ENCODE data around the gene ARL4A.
"Not testable (repeated sequence)": the region's sequence is repeated elsewhere in the genome, so short reads cannot be mapped to it uniquely, and the experiment has no call there.

Gene ARL4A

GRCh38 chr7:12690041-12690878, 2.8 kb downstream of the ARL4A start:
- Histone ChIP-seq H3F3A (ENCODE audit: insufficient read depth, low read length) (no peaks in the 10 kb centered on the region), H3K9me2 (ENCODE audit: low read depth, low read length) (no peaks in the 10 kb centered on the region), H3K79me2 (ENCODE audit: insufficient read depth, low read length) (no peaks in the 10 kb centered on the region), H3K9ac (ENCODE audit: low read length) (no peak overlapping the region), H2AFZ (ENCODE audit: low read length) (no peak overlapping the region), H3K36me3 (ENCODE audit: insufficient read depth, low read length) (no peaks in the 10 kb centered on the region), H3K27ac (ENCODE audit: low read depth, low read length, poor library complexity, severe bottlenecking) (no peak overlapping the region), H3K4me1 (ENCODE audit: insufficient read depth, low read length, severe bottlenecking) (no peaks in the 10 kb centered on the region), H4K20me1 (ENCODE audit: insufficient read depth, low read length) (no peaks in the 10 kb centered on the region), H3K9me3 (ENCODE audit: low read length) (no peaks in the 10 kb centered on the region), H3K27me3 (ENCODE audit: insufficient read depth, low read length) (no peaks in the 10 kb centered on the region), H3K4me2 (ENCODE audit: low read length) (no peak overlapping the region), H3K4me3 (ENCODE audit: low read depth, low read length, poor library complexity, severe bottlenecking) (no peak overlapping the region)
- TF ChIP-seq EZH2 (IDR thresholded peaks at IDR 0.05; ENCODE audit: borderline replicate concordance, low read length) = no peak

DNA sequence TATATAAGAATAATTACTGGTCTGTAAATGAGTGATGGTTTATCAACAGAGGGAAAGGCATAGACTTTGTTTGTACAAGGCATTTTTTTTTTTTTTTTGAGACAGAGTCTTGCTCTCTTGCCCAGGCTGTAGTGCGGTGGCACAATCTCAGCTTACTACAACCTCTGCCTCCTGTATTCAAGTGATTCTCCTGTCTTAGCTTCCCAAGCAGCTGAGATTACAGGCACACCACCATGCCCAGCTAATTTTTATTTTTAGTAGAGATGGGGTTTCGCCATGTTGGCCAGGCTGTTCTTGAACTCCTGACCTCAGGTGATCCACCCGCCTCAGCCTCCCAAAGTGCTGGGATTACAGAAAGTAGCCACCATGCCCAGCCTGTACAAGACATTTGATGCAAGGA, 4.0 kb downstream of the ARL4A start:
- not testable (repeated sequence) for H3K27ac ChIP-seq (ENCODE audit: low read depth, low read length, poor library complexity, severe bottlenecking); H3K9ac ChIP-seq (ENCODE audit: low read length); H3K4me3 ChIP-seq (ENCODE audit: low read depth, low read length, poor library complexity, severe bottlenecking); H3K27me3 ChIP-seq (ENCODE audit: insufficient read depth, low read length); H3K79me2 ChIP-seq (ENCODE audit: insufficient read depth, low read length); H3K36me3 ChIP-seq (ENCODE audit: insufficient read depth, low read length); H3K4me1 ChIP-seq (ENCODE audit: insufficient read depth, low read length, severe bottlenecking); H3K4me2 ChIP-seq (ENCODE audit: low read length); H3F3A ChIP-seq (ENCODE audit: insufficient read depth, low read length); H4K20me1 ChIP-seq (ENCODE audit: insufficient read depth, low read length); H3K9me2 ChIP-seq (ENCODE audit: low read depth, low read length); H3K9me3 ChIP-seq (ENCODE audit: low read length); H2AFZ ChIP-seq (ENCODE audit: low read length)

DNA sequence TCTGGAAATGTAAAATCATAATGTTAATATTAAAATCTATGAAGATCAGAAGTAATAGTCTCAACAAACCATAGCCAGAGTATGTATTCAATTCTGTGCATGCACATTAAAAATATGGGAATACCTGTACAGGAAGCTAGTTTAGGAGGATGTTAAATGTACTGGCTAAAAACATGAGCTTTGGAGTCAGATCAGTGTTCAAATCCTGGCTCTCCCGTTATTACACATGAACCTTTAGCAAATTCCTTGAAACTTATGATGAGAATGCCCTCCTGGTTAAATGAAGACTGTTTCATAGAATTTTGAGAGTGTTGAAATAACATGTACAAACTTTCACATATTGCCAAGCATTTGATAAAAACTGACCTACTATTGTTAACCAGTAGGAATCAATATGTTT, 4.6 kb downstream of the ARL4A start:
- Histone ChIP-seq H3K79me2 (ENCODE audit: insufficient read depth, low read length) (no peaks in the 10 kb centered on the region), H3K4me1 (ENCODE audit: insufficient read depth, low read length, severe bottlenecking) (no peaks in the 10 kb centered on the region)

GRCh38 chr7:12692479-12693259, 5.2 kb downstream of the ARL4A start:
- H3K4me2 ChIP-seq (ENCODE audit: low read length) = no peak overlapping the region
- H3K79me2 ChIP-seq (ENCODE audit: insufficient read depth, low read length) = no peaks in the 10 kb centered on the region
- TF ChIP-seq, protein P1, sequence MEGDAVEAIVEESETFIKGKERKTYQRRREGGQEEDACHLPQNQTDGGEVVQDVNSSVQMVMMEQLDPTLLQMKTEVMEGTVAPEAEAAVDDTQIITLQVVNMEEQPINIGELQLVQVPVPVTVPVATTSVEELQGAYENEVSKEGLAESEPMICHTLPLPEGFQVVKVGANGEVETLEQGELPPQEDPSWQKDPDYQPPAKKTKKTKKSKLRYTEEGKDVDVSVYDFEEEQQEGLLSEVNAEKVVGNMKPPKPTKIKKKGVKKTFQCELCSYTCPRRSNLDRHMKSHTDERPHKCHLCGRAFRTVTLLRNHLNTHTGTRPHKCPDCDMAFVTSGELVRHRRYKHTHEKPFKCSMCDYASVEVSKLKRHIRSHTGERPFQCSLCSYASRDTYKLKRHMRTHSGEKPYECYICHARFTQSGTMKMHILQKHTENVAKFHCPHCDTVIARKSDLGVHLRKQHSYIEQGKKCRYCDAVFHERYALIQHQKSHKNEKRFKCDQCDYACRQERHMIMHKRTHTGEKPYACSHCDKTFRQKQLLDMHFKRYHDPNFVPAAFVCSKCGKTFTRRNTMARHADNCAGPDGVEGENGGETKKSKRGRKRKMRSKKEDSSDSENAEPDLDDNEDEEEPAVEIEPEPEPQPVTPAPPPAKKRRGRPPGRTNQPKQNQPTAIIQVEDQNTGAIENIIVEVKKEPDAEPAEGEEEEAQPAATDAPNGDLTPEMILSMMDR (IDR thresholded peaks at IDR 0.05; ENCODE audit: low read length) = no peak
- no peak for TF ChIP-seq EZH2 (IDR thresholded peaks at IDR 0.05; ENCODE audit: borderline replicate concordance, low read length)

More for the DNA sequence above, 4.6 kb downstream of the ARL4A start:
- H3K9ac ChIP-seq (ENCODE audit: low read length) = no peak overlapping the region
- no peak overlapping the region for H3K4me2 ChIP-seq (ENCODE audit: low read length)
- no peaks in the 10 kb centered on the region for H3F3A ChIP-seq (ENCODE audit: insufficient read depth, low read length)
- no peaks in the 10 kb centered on the region for H3K9me2 ChIP-seq (ENCODE audit: low read depth, low read length)
- no peak overlapping the region for H3K4me3 ChIP-seq (ENCODE audit: low read depth, low read length, poor library complexity, severe bottlenecking)
- H3K9me3 ChIP-seq (ENCODE audit: low read length) = no peaks in the 10 kb centered on the region
- H2AFZ ChIP-seq (ENCODE audit: low read length) = no peak overlapping the region
- no peaks in the 10 kb centered on the region for H3K36me3 ChIP-seq (ENCODE audit: insufficient read depth, low read length)
- H3K27me3 ChIP-seq (ENCODE audit: insufficient read depth, low read length) = no peaks in the 10 kb centered on the region
- TF ChIP-seq, protein P1 (IDR thresholded peaks at IDR 0.05; ENCODE audit: low read length) = no peak
- no peak for TF ChIP-seq EZH2 (IDR thresholded peaks at IDR 0.05; ENCODE audit: borderline replicate concordance, low read length)
- H3K27ac ChIP-seq (ENCODE audit: low read depth, low read length, poor library complexity, severe bottlenecking) = no peak overlapping the region
- H4K20me1 ChIP-seq (ENCODE audit: insufficient read depth, low read length) = no peaks in the 10 kb centered on the region

More at GRCh38 chr7:12692479-12693259, 5.2 kb downstream of the ARL4A start:
- Histone ChIP-seq H3K9me2 (ENCODE audit: low read depth, low read length) (no peaks in the 10 kb centered on the region), H4K20me1 (ENCODE audit: insufficient read depth, low read length) (no peaks in the 10 kb centered on the region), H3K4me3 (ENCODE audit: low read depth, low read length, poor library complexity, severe bottlenecking) (no peak overlapping the region), H3K4me1 (ENCODE audit: insufficient read depth, low read length, severe bottlenecking) (no peaks in the 10 kb centered on the region), H3F3A (ENCODE audit: insufficient read depth, low read length) (no peaks in the 10 kb centered on the region), H3K27ac (ENCODE audit: low read depth, low read length, poor library complexity, severe bottlenecking) (no peak overlapping the region), H3K9me3 (ENCODE audit: low read length) (no peaks in the 10 kb centered on the region), H2AFZ (ENCODE audit: low read length) (no peak overlapping the region), H3K36me3 (ENCODE audit: insufficient read depth, low read length) (no peaks in the 10 kb centered on the region), H3K27me3 (ENCODE audit: insufficient read depth, low read length) (no peaks in the 10 kb centered on the region), H3K9ac (ENCODE audit: low read length) (no peak overlapping the region)
